OCI-LY1 (cell line): Measurements from ENCODE around the gene CAPN11.

Experiments used
- H2AFZ ChIP-seq: fragments of 200-600 bp; sonication (generic), shearing (Covaris generic); 2 replicates; pipeline ENCODE4 v1.6.0; 2014; ENCODE audit warnings: antibody characterized with exemption, mild to moderate bottlenecking, low read length
- H3F3A ChIP-seq: fragments of 200-600 bp; sonication (generic), shearing (Covaris generic); 2 replicates; pipeline ENCODE4 v1.6.0; 2014; ENCODE audit warnings: mild to moderate bottlenecking, antibody characterized with exemption, low read length, moderate library complexity; ENCODE audit not compliant: insufficient read depth
- H3K27ac ChIP-seq: fragments of 200-600 bp; sonication (generic); 2 replicates; pipeline ENCODE4 v1.5.1; 2014; ENCODE audit warnings: low read length, mixed run types, mild to moderate bottlenecking, low read depth; ENCODE audit not compliant: poor library complexity, severe bottlenecking
- H3K27me3 ChIP-seq: fragments of 200-600 bp; sonication (generic); 2 replicates; pipeline ENCODE4 v1.6.0; 2014; ENCODE audit warnings: antibody characterized with exemption, mild to moderate bottlenecking, low read length, moderate library complexity; ENCODE audit not compliant: insufficient read depth
- H3K36me3 ChIP-seq: fragments of 200-600 bp; sonication (generic); 2 replicates; pipeline ENCODE4 v1.6.1; 2014; ENCODE audit warnings: mild to moderate bottlenecking, antibody characterized with exemption, low read length, moderate library complexity, mixed read lengths; ENCODE audit not compliant: insufficient read depth
- H3K4me1 ChIP-seq: fragments of 200-600 bp; sonication (generic); 2 replicates; pipeline ENCODE4 v1.5.1; 2014; ENCODE audit warnings: mild to moderate bottlenecking, low read length, moderate library complexity; ENCODE audit not compliant: insufficient read depth, severe bottlenecking
- H3K4me2 ChIP-seq: fragments of 200-600 bp; sonication (generic), shearing (Covaris generic); 2 replicates; pipeline ENCODE4 v1.6.1; 2014; ENCODE audit warnings: low read length
- H3K4me3 ChIP-seq: fragments of 200-600 bp; sonication (generic); 2 replicates; pipeline ENCODE4 v1.5.1; 2014; ENCODE audit warnings: low read length, low read depth, mild to moderate bottlenecking, mixed read lengths; ENCODE audit not compliant: poor library complexity, severe bottlenecking
- H3K79me2 ChIP-seq: fragments of 200-600 bp; shearing (Covaris generic); 2 replicates; pipeline ENCODE4 v1.6.1; 2016; ENCODE audit warnings: mixed run types, low read length, mixed read lengths; ENCODE audit not compliant: insufficient read depth
- H3K9ac ChIP-seq: fragments of 200-600 bp; sonication (generic), shearing (Covaris generic); 2 replicates; pipeline ENCODE4 v1.6.1; 2014; ENCODE audit warnings: mild to moderate bottlenecking, low read length, mixed read lengths
- H3K9me2 ChIP-seq: fragments of 200-600 bp; sonication (generic), shearing (Covaris generic); 2 replicates; pipeline ENCODE4 v1.6.1; 2014; ENCODE audit warnings: low read depth, mild to moderate bottlenecking, low read length, mixed read lengths
- H3K9me3 ChIP-seq: fragments of 200-600 bp; shearing (Covaris generic); 2 replicates; pipeline ENCODE4 v1.6.1; 2014; ENCODE audit warnings: low read length, mixed read lengths
- H4K20me1 ChIP-seq: fragments of 200-600 bp; sonication (generic), shearing (Covaris generic); 2 replicates; pipeline ENCODE4 v1.6.0; 2016; ENCODE audit warnings: mild to moderate bottlenecking, low read length; ENCODE audit not compliant: insufficient read depth
- CTCF ChIP-seq: fragments of 200-600 bp; sonication (generic), shearing (Covaris generic); IDR thresholded peaks from 2 replicates; pipeline ENCODE4 v1.5.1; 2017; ENCODE audit warnings: mild to moderate bottlenecking, antibody characterized with exemption, low read length, moderate library complexity, mixed read lengths
- EZH2 ChIP-seq: fragments of 200-600 bp; sonication (generic), shearing (Covaris generic); IDR thresholded peaks from 2 replicates; pipeline ENCODE4 v1.8.0; 2017; ENCODE audit warnings: borderline replicate concordance, mixed run types, mild to moderate bottlenecking, antibody characterized with exemption, low read length, moderate library complexity, mixed read lengths

The CAPN11 gene

GRCh38 chr6:44156494-44157151, 2.0 kb upstream of the CAPN11 start:
- Histone ChIP-seq H3K36me3 (no peaks in the 10 kb centered on the region), H3K4me3 (no peak overlapping the region), H2AFZ (no peak overlapping the region), H3K27ac (no peak overlapping the region), H3K4me2 (no peak overlapping the region), H3K79me2 (no peaks in the 10 kb centered on the region), H3K9ac (no peak overlapping the region), H3K27me3 (peaks cover 6% of the 10 kb centered on the region; the same call in 1 of the 2 replicates), H4K20me1 (no peaks in the 10 kb centered on the region), H3K4me1 (no peaks in the 10 kb centered on the region), H3K9me3 (no peaks in the 10 kb centered on the region), H3K9me2 (no peaks in the 10 kb centered on the region), H3F3A (no peaks in the 10 kb centered on the region)
- TF ChIP-seq EZH2 (no peak), CTCF (no peak)

GRCh38 chr6:44157152-44157521, 1.5 kb upstream of the CAPN11 start:
- H3K9me2 ChIP-seq, result no peaks in the 10 kb centered on the region
- no peaks in the 10 kb centered on the region for H3K36me3 ChIP-seq
- no peak overlapping the region for H3K4me3 ChIP-seq
- H3F3A ChIP-seq, result no peaks in the 10 kb centered on the region
- H4K20me1 ChIP-seq, result no peaks in the 10 kb centered on the region
- H3K27me3 ChIP-seq, result peaks cover 6% of the 10 kb centered on the region; the same call in 1 of the 2 replicates
- H3K4me1 ChIP-seq, result no peaks in the 10 kb centered on the region
- TF ChIP-seq CTCF (no peak; the same call in 1 of the 2 replicates), EZH2 (no peak)
- H3K9me3 ChIP-seq, result no peaks in the 10 kb centered on the region
- H3K79me2 ChIP-seq, result no peaks in the 10 kb centered on the region
- H2AFZ ChIP-seq, result no peak overlapping the region
- no peak overlapping the region for H3K4me2 ChIP-seq
- H3K27ac ChIP-seq, result no peak overlapping the region
- H3K9ac ChIP-seq, result no peak overlapping the region

GRCh38 chr6:44161997-44162338, 3.3 kb downstream of the CAPN11 start:
- no peaks in the 10 kb centered on the region for H3K9me2 ChIP-seq
- H3F3A ChIP-seq, result no peaks in the 10 kb centered on the region
- no peak overlapping the region for H3K9ac ChIP-seq
- no peaks in the 10 kb centered on the region for H3K9me3 ChIP-seq
- TF ChIP-seq EZH2, result no peak
- TF ChIP-seq CTCF, result no peak
- no peak overlapping the region for H3K4me2 ChIP-seq
- H3K4me1 ChIP-seq, result peaks cover 5% of the 10 kb centered on the region
- H3K36me3 ChIP-seq, result no peaks in the 10 kb centered on the region
- H3K27me3 ChIP-seq, result peaks cover 7% of the 10 kb centered on the region; the same call in 1 of the 2 replicates
- no peaks in the 10 kb centered on the region for H3K79me2 ChIP-seq
- H2AFZ ChIP-seq, result no peak overlapping the region
- no peak overlapping the region for H3K27ac ChIP-seq
- H3K4me3 ChIP-seq, result no peak overlapping the region
- no peaks in the 10 kb centered on the region for H4K20me1 ChIP-seq
